Fibroblast of lung (primary cell): ENCODE data around the gene UBTF.

Source experiments
- EZH2 ChIP-seq: IDR thresholded peaks from 2 replicates; pipeline ENCODE4 v1.5.1; 2012; ENCODE audit warnings: low read length, control low read depth, mild to moderate bottlenecking; ENCODE audit errors: missing control alignments
- TF ChIP-seq, protein P1 (sequence below), 2 donors: IDR thresholded peaks in 1 of 2; conservative IDR thresholded peaks in 1 of 2; 1 replicate in 1 of 2; 2 replicates in 1 of 2; pipeline ENCODE4 v1.5.1; 2011 to 2012; ENCODE audit warnings: low read length in 2 of 2, control low read depth in 1 of 2, inconsistent platforms in 1 of 2, low read depth in 1 of 2, mild to moderate bottlenecking in 1 of 2

DNA sequence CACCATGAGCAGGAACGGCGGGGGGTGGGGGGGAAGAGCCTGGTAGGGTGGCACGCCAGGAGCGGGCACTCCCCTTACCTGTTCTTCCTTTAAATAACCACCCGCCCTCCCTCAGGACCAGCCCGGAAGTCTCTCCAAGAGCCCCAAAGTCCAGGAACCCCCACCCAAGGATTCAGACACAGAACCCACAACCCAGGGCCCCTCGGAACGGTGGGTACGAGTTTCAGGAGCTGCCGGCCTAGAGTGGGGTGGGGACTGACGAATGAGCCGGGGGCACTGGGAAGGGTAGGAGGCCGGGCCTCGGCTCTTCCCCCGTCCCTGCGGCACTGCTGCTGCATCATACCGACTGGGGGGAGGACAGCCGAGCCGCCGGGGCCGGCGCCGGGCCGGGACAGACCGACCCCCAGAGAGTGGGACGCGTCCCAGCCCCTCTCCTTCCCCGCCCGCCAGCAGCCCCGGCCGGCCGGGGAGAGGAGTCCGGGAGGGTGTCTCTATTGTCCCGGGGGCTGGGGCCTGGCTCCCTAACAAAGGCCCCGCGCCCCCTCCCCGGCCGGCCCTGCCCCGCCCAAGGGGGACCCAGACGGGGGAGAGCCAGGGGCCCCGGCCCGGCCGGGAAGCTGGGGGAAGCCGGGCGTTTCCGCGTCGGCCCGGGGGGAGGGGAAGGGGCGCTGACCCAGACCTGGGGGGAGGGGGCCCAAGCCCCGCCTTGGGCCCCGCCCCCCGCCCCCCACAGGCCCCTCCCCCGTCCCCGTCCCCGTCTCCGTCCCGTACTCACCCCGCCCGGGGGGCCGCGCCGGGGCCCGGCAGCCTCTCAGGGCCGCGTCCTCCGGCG, 20.5 kb downstream of the UBTF start:
- no peak for TF ChIP-seq EZH2
- TF ChIP-seq, protein P1, sequence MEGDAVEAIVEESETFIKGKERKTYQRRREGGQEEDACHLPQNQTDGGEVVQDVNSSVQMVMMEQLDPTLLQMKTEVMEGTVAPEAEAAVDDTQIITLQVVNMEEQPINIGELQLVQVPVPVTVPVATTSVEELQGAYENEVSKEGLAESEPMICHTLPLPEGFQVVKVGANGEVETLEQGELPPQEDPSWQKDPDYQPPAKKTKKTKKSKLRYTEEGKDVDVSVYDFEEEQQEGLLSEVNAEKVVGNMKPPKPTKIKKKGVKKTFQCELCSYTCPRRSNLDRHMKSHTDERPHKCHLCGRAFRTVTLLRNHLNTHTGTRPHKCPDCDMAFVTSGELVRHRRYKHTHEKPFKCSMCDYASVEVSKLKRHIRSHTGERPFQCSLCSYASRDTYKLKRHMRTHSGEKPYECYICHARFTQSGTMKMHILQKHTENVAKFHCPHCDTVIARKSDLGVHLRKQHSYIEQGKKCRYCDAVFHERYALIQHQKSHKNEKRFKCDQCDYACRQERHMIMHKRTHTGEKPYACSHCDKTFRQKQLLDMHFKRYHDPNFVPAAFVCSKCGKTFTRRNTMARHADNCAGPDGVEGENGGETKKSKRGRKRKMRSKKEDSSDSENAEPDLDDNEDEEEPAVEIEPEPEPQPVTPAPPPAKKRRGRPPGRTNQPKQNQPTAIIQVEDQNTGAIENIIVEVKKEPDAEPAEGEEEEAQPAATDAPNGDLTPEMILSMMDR (conservative IDR thresholded peaks at IDR 0.05 in 1 of 2, IDR thresholded peaks at IDR 0.05 in 1 of 2; ENCODE audit: low read depth in 1 of 2, low read length in 2 of 2), result no peak
